A549 (cell line): ENCODE data around the gene PCDHA1. TPM values are rescaled to one million over a fixed set of nuclear protein-coding genes. Genes with fewer than 3 reads are reported as not detected.
"Not testable (repeated sequence)": the region's sequence is repeated elsewhere in the genome, so short reads cannot be mapped to it uniquely, and the experiment has no call there.

Experiments
- ATAC-seq, 2 experiments: fragments of 200-7000 bp in 1 of 2; fragments of >200 bp in 1 of 2; cut with Nextera tagmentation in 1 of 2; cut with Tn5 transposase in 1 of 2; 3 replicates each; pipeline versions ENCODE4 v1.8.0 to v1.9.1; 2018 to 2020; ENCODE audit warnings: mild to moderate bottlenecking in 1 of 2, moderate library complexity in 1 of 2
- CTCF ChIA-PET: fragments of 300-600 bp; sonication (Branson Sonifier 250); formaldehyde crosslinking; extraction: SDS; loops from one replicate; lab custom pipeline; 2021; ENCODE audit warnings: antibody characterized with exemption, inconsistent platforms; lab: Yijun Ruan, JAX
- POLR2A ChIA-PET: fragments of 350-600 bp; formaldehyde crosslinking; extraction: SDS; loops from one replicate; lab custom pipeline; 2021; ENCODE audit warnings: antibody characterized with exemption, inconsistent platforms; lab: Yijun Ruan, JAX
- DNase-seq, 2 experiments: peaks; one replicate each; pipeline versions ENCODE4 v3.0.0 to v3.0.0-alpha.2; 2011 to 2016; ENCODE audit warnings: low read depth in 1 of 2, low spot score in 1 of 2
- FAIRE-seq: peaks from 2 replicates; lab custom pipeline; 2011; peaks lifted over from hg19 to GRCh38; lab: Jason Lieb, UNC
- H3K27ac ChIP-seq, 2 experiments: fragments of >200 bp; sonication (Bioruptor Twin); formaldehyde crosslinking; 3 replicates each; pipeline ENCODE4 v1.5.1; 2016 to 2017
- H3K4me1 ChIP-seq: fragments of >200 bp; sonication (Bioruptor Twin); formaldehyde crosslinking; 3 replicates; pipeline ENCODE4 v1.6.1; 2016
- H3K4me2 ChIP-seq: fragments of >200 bp; sonication (Bioruptor Twin); formaldehyde crosslinking; 3 replicates; pipeline ENCODE4 v1.6.1; 2016
- H3K4me3 ChIP-seq: fragments of >200 bp; sonication (Bioruptor Twin); formaldehyde crosslinking; 3 replicates; pipeline ENCODE4 v1.5.1; 2016
- H3K9me3 ChIP-seq: fragments of >200 bp; sonication (Bioruptor Twin); formaldehyde crosslinking; 3 replicates; pipeline ENCODE4 v1.6.1; 2016
- BHLHE40 ChIP-seq: IDR thresholded peaks from 2 replicates; pipeline ENCODE4 v1.6.1; 2012; ENCODE audit warnings: low read depth, low read length, inconsistent platforms
- CBX2 ChIP-seq: fragments of 200-600 bp; sonication (generic); IDR thresholded peaks from 2 replicates; pipeline ENCODE4 v1.6.1; 2016; ENCODE audit warnings: low read depth, mild to moderate bottlenecking, borderline replicate concordance
- CHD4 ChIP-seq: fragments of 200-600 bp; sonication (generic); IDR thresholded peaks from 2 replicates; pipeline ENCODE4 v1.6.1; 2016; ENCODE audit warnings: antibody characterized with exemption, mild to moderate bottlenecking, borderline replicate concordance
- EHF ChIP-seq: fragments of 250-450 bp; sonication (Bioruptor Pico); IDR thresholded peaks from 2 replicates; pipeline ENCODE4 v1.5.0; 2020; ENCODE audit warnings: mild to moderate bottlenecking
- EHMT2 ChIP-seq: fragments of 200-600 bp; sonication (generic); IDR thresholded peaks from 2 replicates; pipeline ENCODE4 v1.6.1; 2016; ENCODE audit warnings: antibody characterized with exemption, low read depth, mild to moderate bottlenecking, moderate library complexity
- EP300 ChIP-seq, 2 experiments: fragments of >200 bp; sonication (Bioruptor Twin); formaldehyde crosslinking; IDR thresholded peaks; 2 replicates in 1 of 2; 3 replicates in 1 of 2; pipeline ENCODE4 v1.6.1; 2016 to 2017
- FOXS1 ChIP-seq: fragments of 250-450 bp; sonication (Bioruptor Pico); IDR thresholded peaks from 2 replicates; pipeline ENCODE4 v1.5.0; 2020; ENCODE audit warnings: mild to moderate bottlenecking, moderate library complexity
- HMGXB4 ChIP-seq: fragments of 250-450 bp; sonication (Bioruptor Pico); IDR thresholded peaks from 2 replicates; pipeline ENCODE4 v1.5.0; 2021; ENCODE audit warnings: mild to moderate bottlenecking, moderate library complexity, borderline replicate concordance
- HOXA7 ChIP-seq: fragments of 250-450 bp; sonication (Bioruptor Pico); IDR thresholded peaks from 2 replicates; pipeline ENCODE4 v1.5.0; 2020; ENCODE audit warnings: mild to moderate bottlenecking, moderate library complexity
- JUN ChIP-seq, 2 experiments: fragments of >200 bp; sonication (Bioruptor Twin); formaldehyde crosslinking; IDR thresholded peaks; 2 replicates in 1 of 2; 3 replicates in 1 of 2; pipeline ENCODE4 v1.6.1; 2016 to 2017
- MAZ ChIP-seq: fragments of 150-350 bp; IDR thresholded peaks from 2 replicates; pipeline ENCODE4 v1.6.1; 2014; ENCODE audit warnings: antibody characterized with exemption, low read depth, low read length, borderline replicate concordance
- NFE2L2 ChIP-seq: fragments of 150-350 bp; conservative IDR thresholded peaks from 2 replicates; pipeline ENCODE4 v1.6.1; 2014; ENCODE audit warnings: low read length
- POLR2AphosphoS2 ChIP-seq: conservative IDR thresholded peaks from 2 replicates; pipeline ENCODE4 v1.6.1; 2012; ENCODE audit warnings: low read length, improper control_type of control experiment, inconsistent platforms
- RAD21 ChIP-seq, 2 experiments: fragments of >200 bp in 1 of 2; sonication (Bioruptor Twin) in 1 of 2; formaldehyde crosslinking in 1 of 2; IDR thresholded peaks in 1 of 2; conservative IDR thresholded peaks in 1 of 2; 2 replicates in 1 of 2; 3 replicates in 1 of 2; pipeline ENCODE4 v1.6.1; 2012 to 2018; ENCODE audit warnings: inconsistent platforms in 1 of 2
- RFX5 ChIP-seq: fragments of 450-650 bp; IDR thresholded peaks from 2 replicates; pipeline ENCODE4 v1.7.1; 2014; ENCODE audit warnings: antibody characterized with exemption, mild to moderate bottlenecking, moderate library complexity
- TFCP2L1 ChIP-seq: fragments of 250-450 bp; sonication (Bioruptor Pico); IDR thresholded peaks from 2 replicates; pipeline ENCODE4 v1.5.0; 2021; ENCODE audit warnings: mild to moderate bottlenecking
- ZC3H11A ChIP-seq: fragments of 450-650 bp; IDR thresholded peaks from 2 replicates; pipeline ENCODE4 v1.6.1; 2014; ENCODE audit warnings: antibody characterized with exemption, mild to moderate bottlenecking
- WGBS: methylation state at CpG from one replicate; pipeline ENCODE4 v1.1.6; 2017; ENCODE audit errors: missing lambda C conversion rate; 5-methylcytosine and 5-hydroxymethylcytosine counted together
- polyA plus RNA-seq, 4 experiments: library from polyadenylated mRNA; depleted of rRNA in 3 of 4; stranded (reverse); fragments of >200 nt; fragmentation: RNase III in 1 of 4; extraction: RNeasy Plus Mini Kit Qiagen cat#74134 plus additional on column Dnase treatment in 1 of 4; gene quantifications; 2 replicates in 3 of 4; 3 replicates in 1 of 4; pipeline ENCODE4 v1.2.3, GENCODE V29; 2011 to 2017

PCDHA1 gene
- polyA plus RNA-seq, 2 of the 4 experiments (the other 2 are of a cell fraction), result 0.13 to 0.52 TPM

GRCh38 chr5:140791089-140791488 lies 5.1 kb downstream of the PCDHA1 start:
- POLR2A ChIA-PET, result no interaction called here

GRCh38 chr5:140794595-140795258 lies 8.8 kb downstream of the PCDHA1 start, which contains the start of gene PCDHA2:
PCDHA2 (plus strand) TSS chr5:140794852.
- Histone ChIP-seq H3K27ac (peak within 1 kb of the TSS in 1 of 2 experiments; percentile 35; a peak in 1 of 6 replicates), H3K4me2 (peak within 1 kb of the TSS; percentile 51)
- TF ChIP-seq RAD21 (conservative IDR thresholded peaks at IDR 0.05 in 1 of 2, IDR thresholded peaks at IDR 0.05 in 1 of 2) (peak in 1 of 2 experiments; percentile 12; a peak in 2 of 5 replicates), POLR2AphosphoS2 (no peak), HMGXB4 (CRISPR knock-in tag) (no peak), EHF (no peak)
- TF ChIP-seq, all 56 proteins: peak for 1
- DNase-seq (peak; percentile 13 to 32), ATAC-seq (peak in 1 of 2 experiments; percentile 84; a peak in 4 of 6 replicates), FAIRE-seq (no peak)
- peak within 1 kb of the TSS; percentile 38 for H3K4me3 ChIP-seq
- H3K4me1 ChIP-seq, result no peaks in the 10 kb centered on the region
- WGBS, result 27% methylated on average over 14 of the region's 27 CpGs
- ChIA-PET POLR2A (no interaction called here), CTCF (interaction anchor here (0.6 to 4.9 kb wide), 12 partner anchors 9 to 1562 kb away, joined by 3 to 28 read pairs (median 3); partner anchors contain the start of genes PCDHA1, PCDHA11, PCDHA4 and PCDHA5)
- H3K9me3 ChIP-seq, result peaks cover 36% of the 10 kb centered on the region

More at GRCh38 chr5:140791089-140791488, 5.1 kb downstream of the PCDHA1 start:
- Histone ChIP-seq H3K4me3 (no peak overlapping the region), H3K9me3 (peaks cover 36% of the 10 kb centered on the region), H3K4me2 (no peak overlapping the region), H3K4me1 (no peaks in the 10 kb centered on the region)
- FAIRE-seq, result no peak
- CTCF ChIA-PET, result no interaction called here
- no peak for ATAC-seq
- no peak for DNase-seq
- TF ChIP-seq MAZ (no peak), TFCP2L1 (no peak)
- TF ChIP-seq, all 56 proteins: peak for 0
- 10% methylated on average over 2 of the region's 2 CpGs for WGBS
- H3K27ac ChIP-seq, result no peak overlapping the region

- no peak for FAIRE-seq
- ChIA-PET POLR2A (no interaction called here), CTCF (interaction anchor here (0.6 to 4.9 kb wide), 8 partner anchors 9 to 1561 kb away, joined by 3 to 28 read pairs (median 4); partner anchors contain the start of genes PCDHA1, PCDHA11, PCDHA4 and PCDHA5)
- Histone ChIP-seq H3K9me3 (peaks cover 33% of the 10 kb centered on the region), H3K4me3 (peak overlapping the region; percentile 38), H3K27ac (no peak overlapping the region), H3K4me1 (no peaks in the 10 kb centered on the region), H3K4me2 (peak overlapping the region; percentile 51)
- WGBS, result 37% methylated on average over 15 of the region's 15 CpGs
- ATAC-seq, result peak; percentile 85 to 93; a peak in 5 of 6 replicates
- DNase-seq, result peak; percentile 41 to 51
- TF ChIP-seq RFX5, result no peak
- TF ChIP-seq ZC3H11A, result no peak
- no peak for TF ChIP-seq FOXS1 (CRISPR knock-in tag)
- no peak for TF ChIP-seq HOXA7 (CRISPR knock-in tag)
- TF ChIP-seq CBX2, result no peak
- no peak for TF ChIP-seq EP300 (IDR thresholded peaks at IDR 0.05)
- no peak for TF ChIP-seq EHMT2
- no peak for TF ChIP-seq CHD4
- TF ChIP-seq NFE2L2, result no peak
- no peak for TF ChIP-seq JUN (IDR thresholded peaks at IDR 0.05)
- no peak for TF ChIP-seq BHLHE40
Measured at GRCh38 chr5:140795259-140795641, 9.3 kb downstream of the PCDHA1 start.

- DNase-seq, ATAC-seq, POLR2A ChIA-PET, H3K27ac ChIP-seq, H3K4me1 ChIP-seq, H3K4me2 ChIP-seq, FAIRE-seq, H3K4me3 ChIP-seq: not testable (repeated sequence)
- CTCF ChIA-PET, result interaction anchor here (1.5 to 4.9 kb wide), 4 partner anchors 11 to 26 kb away, joined by 4 to 28 read pairs (median 7); partner anchors contain the start of genes PCDHA4 and PCDHA5
- peaks cover 37% of the 10 kb centered on the region for H3K9me3 ChIP-seq
- 83% methylated on average over 65 of the region's 72 CpGs for WGBS
Measured at GRCh38 chr5:140796072-140796717, 10.3 kb downstream of the PCDHA1 start.
